HepG2 (cell line): Measurements from ENCODE around the gene TBX3. TPM values are rescaled to one million over a fixed set of nuclear protein-coding genes. Genes with fewer than 3 reads are reported as not detected.

ENCODE experiments used
- CBX2 ChIP-seq, 2 experiments: fragments of 200-600 bp in 1 of 2; sonication (generic); formaldehyde crosslinking in 1 of 2; IDR thresholded peaks; 2 replicates each; pipeline versions ENCODE4 v1.7.0 to v1.8.1; 2018 to 2022; ENCODE audit warnings: low read depth in 2 of 2, low read length in 1 of 2, mild to moderate bottlenecking in 1 of 2, missing genetic modification reagents in 1 of 2
- CREB1 ChIP-seq, 2 experiments: fragments of 450-650 bp in 1 of 2; IDR thresholded peaks; 2 replicates each; pipeline ENCODE4 v1.6.1; 2016 to 2017; ENCODE audit warnings: control low read depth in 1 of 2, mild to moderate bottlenecking in 1 of 2, missing compliant biosample characterization in 1 of 2, missing genetic modification characterization in 1 of 2
- DR1 ChIP-seq: sonication (generic); formaldehyde crosslinking; IDR thresholded peaks from 2 replicates; pipeline ENCODE4 v1.8.0; 2021; ENCODE audit warnings: mild to moderate bottlenecking, missing genetic modification reagents, inconsistent platforms
- FOXJ3 ChIP-seq: sonication (generic); formaldehyde crosslinking; IDR thresholded peaks from 2 replicates; pipeline ENCODE4 v1.4.0; 2020; ENCODE audit warnings: missing genetic modification reagents, mild to moderate bottlenecking, borderline replicate concordance
- GZF1 ChIP-seq: sonication (generic); formaldehyde crosslinking; IDR thresholded peaks from 2 replicates; pipeline ENCODE4 v1.5.1; 2020; ENCODE audit warnings: mild to moderate bottlenecking, missing genetic modification reagents
- KMT2A ChIP-seq: sonication (generic); formaldehyde crosslinking; IDR thresholded peaks from 2 replicates; pipeline ENCODE4 v1.4.0; 2020; ENCODE audit warnings: missing genetic modification reagents
- RFX1 ChIP-seq: fragments of 450-650 bp; IDR thresholded peaks from 2 replicates; pipeline ENCODE4 v1.6.1; 2017
- SETDB1 ChIP-seq: sonication (generic); formaldehyde crosslinking; IDR thresholded peaks from 2 replicates; pipeline ENCODE4 v1.5.1; 2020; ENCODE audit warnings: missing genetic modification reagents, mild to moderate bottlenecking, borderline replicate concordance
- SIX4 ChIP-seq: sonication (generic); formaldehyde crosslinking; IDR thresholded peaks from 2 replicates; pipeline ENCODE4 v1.4.0; 2020; ENCODE audit warnings: missing genetic modification reagents
- SMARCE1 ChIP-seq: fragments of 450-650 bp; IDR thresholded peaks from 2 replicates; pipeline ENCODE4 v1.6.1; 2017; ENCODE audit warnings: borderline replicate concordance
- SNAI1 ChIP-seq: sonication (generic); formaldehyde crosslinking; IDR thresholded peaks from 2 replicates; pipeline ENCODE4 v1.5.0; 2020; ENCODE audit warnings: mild to moderate bottlenecking, missing genetic modification reagents, borderline replicate concordance
- ZMYM3 ChIP-seq: sonication (generic); formaldehyde crosslinking; IDR thresholded peaks from 2 replicates; pipeline ENCODE4 v1.5.1; 2020; ENCODE audit warnings: mild to moderate bottlenecking, missing genetic modification reagents
- ZNF644 ChIP-seq: IDR thresholded peaks from 2 replicates; pipeline ENCODE4 v1.6.1; 2016; ENCODE audit warnings: low read depth
- ZNF768 ChIP-seq: sonication (generic); formaldehyde crosslinking; IDR thresholded peaks from 2 replicates; pipeline ENCODE4 v1.4.0; 2020; ENCODE audit warnings: missing genetic modification reagents
- polyA plus RNA-seq, 8 experiments: library from polyadenylated mRNA; depleted of rRNA in 3 of 8; stranded (reverse) in 7 of 8; unstranded in 1 of 8; fragments of >200 nt; fragmentation: Illumina TruSeq in 4 of 8; extraction: Trizol in 4 of 8; gene quantifications; 2 replicates each; pipeline versions ENCODE4 v1.2.1 to v1.2.3, GENCODE V29; 2011 to 2016; ENCODE audit warnings: low read depth in 4 of 8, missing spikeins in 1 of 8, mixed read lengths in 1 of 8; ENCODE audit not compliant: insufficient read depth in 1 of 8
- total RNA-seq, 5 experiments: library from RNA; depleted of rRNA; stranded (reverse); fragments of >200 nt; fragmentation: Illumina TruSeq; extraction: Trizol; gene quantifications; 2 replicates each; pipeline ENCODE4 v1.2.3, GENCODE V29; 2016; ENCODE audit warnings: low read depth in 1 of 5
- TF ChIP-seq, protein P1 (sequence below): IDR thresholded peaks from 2 replicates; pipeline ENCODE4 v1.6.1; 2016; ENCODE audit warnings: missing genetic modification reagents, missing compliant biosample characterization
- TF ChIP-seq, protein P2 (sequence below): sonication (generic); formaldehyde crosslinking; IDR thresholded peaks from 2 replicates; pipeline ENCODE4 v1.5.0; 2020; ENCODE audit warnings: mild to moderate bottlenecking, missing genetic modification reagents, moderate library complexity
- TF ChIP-seq, protein P3 (sequence below), 2 experiments: fragments of 450-650 bp in 1 of 2; sonication (generic) in 1 of 2; formaldehyde crosslinking; IDR thresholded peaks; 2 replicates each; pipeline versions ENCODE4 v1.5.0 to v1.8.0; 2020 to 2022; ENCODE audit warnings: mild to moderate bottlenecking in 1 of 2, missing genetic modification reagents in 1 of 2
- TF ChIP-seq, protein P4 (sequence below): IDR thresholded peaks from 2 replicates; pipeline ENCODE4 v1.6.1; 2016; ENCODE audit warnings: missing biosample characterization, missing genetic modification reagents, low read depth

Gene TBX3
- total and polyA plus RNA-seq, 2 of the 13 experiments (the other 11 are each of a cell fraction or from before 2014, with no cell fraction given), result 27.1 to 42.4 TPM

DNA sequence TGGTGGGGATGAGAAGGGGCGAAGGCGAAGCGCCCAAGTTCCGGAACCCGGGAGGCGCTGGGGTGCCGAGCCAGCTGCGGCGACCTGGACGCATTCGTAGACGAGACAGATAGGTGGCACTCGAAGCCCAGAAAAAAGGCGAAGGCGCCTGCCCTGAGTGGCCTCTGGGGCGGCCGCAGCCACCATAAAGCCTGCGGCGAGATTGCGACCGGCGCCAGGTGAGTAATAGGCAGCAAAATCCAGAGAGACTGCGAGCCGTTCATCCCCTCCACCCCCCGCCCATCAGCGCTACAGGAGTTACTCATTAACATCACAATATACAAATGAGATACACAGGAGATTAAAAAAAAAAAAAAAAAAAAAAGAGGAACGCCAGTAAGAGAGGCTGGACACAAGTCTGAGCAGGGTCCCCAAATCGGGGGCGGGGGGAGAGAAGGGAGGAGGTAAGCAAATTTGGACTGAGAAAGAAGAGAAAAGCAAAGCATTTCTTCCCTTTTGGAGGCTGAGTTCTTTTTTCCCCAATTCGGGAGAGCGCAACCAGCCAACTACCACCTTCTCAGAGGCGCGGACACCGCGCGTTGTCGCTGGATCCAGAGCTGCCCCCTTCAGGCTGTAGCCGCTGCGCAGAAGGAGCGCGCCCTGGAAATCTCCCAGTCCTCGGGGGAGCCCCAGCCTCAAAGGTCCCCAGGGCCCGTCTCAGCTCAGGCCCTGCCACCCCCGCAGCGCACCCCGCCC lies 15.7 kb downstream of the TBX3 start (continued):
- TF ChIP-seq, protein P1, sequence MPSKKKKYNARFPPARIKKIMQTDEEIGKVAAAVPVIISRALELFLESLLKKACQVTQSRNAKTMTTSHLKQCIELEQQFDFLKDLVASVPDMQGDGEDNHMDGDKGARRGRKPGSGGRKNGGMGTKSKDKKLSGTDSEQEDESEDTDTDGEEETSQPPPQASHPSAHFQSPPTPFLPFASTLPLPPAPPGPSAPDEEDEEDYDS (CRISPR knock-in tag), result peak; percentile 57; the same call in 1 of the 2 replicates
- TF ChIP-seq, protein P2, sequence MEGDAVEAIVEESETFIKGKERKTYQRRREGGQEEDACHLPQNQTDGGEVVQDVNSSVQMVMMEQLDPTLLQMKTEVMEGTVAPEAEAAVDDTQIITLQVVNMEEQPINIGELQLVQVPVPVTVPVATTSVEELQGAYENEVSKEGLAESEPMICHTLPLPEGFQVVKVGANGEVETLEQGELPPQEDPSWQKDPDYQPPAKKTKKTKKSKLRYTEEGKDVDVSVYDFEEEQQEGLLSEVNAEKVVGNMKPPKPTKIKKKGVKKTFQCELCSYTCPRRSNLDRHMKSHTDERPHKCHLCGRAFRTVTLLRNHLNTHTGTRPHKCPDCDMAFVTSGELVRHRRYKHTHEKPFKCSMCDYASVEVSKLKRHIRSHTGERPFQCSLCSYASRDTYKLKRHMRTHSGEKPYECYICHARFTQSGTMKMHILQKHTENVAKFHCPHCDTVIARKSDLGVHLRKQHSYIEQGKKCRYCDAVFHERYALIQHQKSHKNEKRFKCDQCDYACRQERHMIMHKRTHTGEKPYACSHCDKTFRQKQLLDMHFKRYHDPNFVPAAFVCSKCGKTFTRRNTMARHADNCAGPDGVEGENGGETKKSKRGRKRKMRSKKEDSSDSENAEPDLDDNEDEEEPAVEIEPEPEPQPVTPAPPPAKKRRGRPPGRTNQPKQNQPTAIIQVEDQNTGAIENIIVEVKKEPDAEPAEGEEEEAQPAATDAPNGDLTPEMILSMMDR (CRISPR knock-in tag), result peak; percentile 90
- TF ChIP-seq CREB1 (IDR thresholded peaks at IDR 0.05), result no peak
- TF ChIP-seq CREB1 (CRISPR knock-in tag; IDR thresholded peaks at IDR 0.05), result no peak
- TF ChIP-seq DR1 (CRISPR knock-in tag), result no peak
- no peak for TF ChIP-seq ZMYM3 (CRISPR knock-in tag)
- TF ChIP-seq, protein P3, sequence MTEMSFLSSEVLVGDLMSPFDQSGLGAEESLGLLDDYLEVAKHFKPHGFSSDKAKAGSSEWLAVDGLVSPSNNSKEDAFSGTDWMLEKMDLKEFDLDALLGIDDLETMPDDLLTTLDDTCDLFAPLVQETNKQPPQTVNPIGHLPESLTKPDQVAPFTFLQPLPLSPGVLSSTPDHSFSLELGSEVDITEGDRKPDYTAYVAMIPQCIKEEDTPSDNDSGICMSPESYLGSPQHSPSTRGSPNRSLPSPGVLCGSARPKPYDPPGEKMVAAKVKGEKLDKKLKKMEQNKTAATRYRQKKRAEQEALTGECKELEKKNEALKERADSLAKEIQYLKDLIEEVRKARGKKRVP (CRISPR knock-in tag; IDR thresholded peaks at IDR 0.05), result peak in 1 of 2 experiments; percentile 33; a peak in 1 of 4 replicates
- no peak for TF ChIP-seq SMARCE1
- no peak for TF ChIP-seq SNAI1 (CRISPR knock-in tag)
- TF ChIP-seq ZNF768 (CRISPR knock-in tag), result no peak
- TF ChIP-seq KMT2A (CRISPR knock-in tag), result peak; percentile 63; the same call in 1 of the 2 replicates
- no peak for TF ChIP-seq ZNF644
- 0 out of 2 replicates have a peak, but pooled peaks have one; percentile 59 for TF ChIP-seq GZF1 (CRISPR knock-in tag)
- no peak for TF ChIP-seq SIX4
- no peak for TF ChIP-seq RFX1
- TF ChIP-seq, protein P4, sequence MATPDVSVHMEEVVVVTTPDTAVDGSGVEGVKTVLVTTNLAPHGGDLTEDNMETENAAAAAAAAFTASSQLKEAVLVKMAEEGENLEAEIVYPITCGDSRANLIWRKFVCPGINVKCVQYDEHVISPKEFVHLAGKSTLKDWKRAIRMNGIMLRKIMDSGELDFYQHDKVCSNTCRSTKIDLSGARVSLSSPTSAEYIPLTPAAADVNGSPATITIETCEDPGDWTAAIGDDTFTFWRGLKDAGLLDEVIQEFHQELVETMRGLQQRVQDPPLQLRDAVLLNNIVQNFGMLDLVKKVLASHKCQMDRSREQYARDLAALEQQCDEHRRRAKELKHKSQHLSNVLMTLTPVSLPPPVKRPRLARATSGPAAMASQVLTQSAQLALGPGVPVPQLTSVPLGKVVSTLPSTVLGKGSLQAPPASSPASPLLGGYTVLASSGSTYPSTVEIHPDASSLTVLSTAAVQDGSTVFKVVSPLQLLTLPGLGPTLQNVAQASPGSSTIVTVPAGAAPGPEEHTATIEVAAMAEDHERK, result no peak
- no peak; the same call in 1 of the 2 replicates for TF ChIP-seq FOXJ3 (CRISPR knock-in tag)
- no peak for TF ChIP-seq SETDB1 (CRISPR knock-in tag)
- no peak for TF ChIP-seq CBX2 (IDR thresholded peaks at IDR 0.05; ENCODE audit: low read depth, low read length)
- TF ChIP-seq CBX2 (CRISPR knock-in tag; IDR thresholded peaks at IDR 0.05; ENCODE audit: low read depth), result no peak
